ENCODE data around the gene SH3TC1.

GRCh38 chr4:8188743-8189550 is 10.1 kb upstream of the SH3TC1 start:
- no peak for TF ChIP-seq CTCF (conservative IDR thresholded peaks at IDR 0.05)
- TF ChIP-seq ZFX (IDR thresholded peaks at IDR 0.05) = no peak

Data from C4-2B (cell line).